GM18870 (cell line): ENCODE measurements around the gene TRPM1.

ENCODE experiments used
- ATAC-seq: cut with Tn5 transposase; IDR thresholded peaks from one replicate; pipeline ENCODE4 v1.9.1; 2021; ENCODE audit warnings: moderate library complexity; ENCODE audit not compliant: unreplicated experiment

Gene TRPM1

GRCh38 chr15:30984118-30984517 is 117.4 kb downstream of the TRPM1 start:
- ATAC-seq = no peak

GRCh38 chr15:30979457-30979856 is 122.1 kb downstream of the TRPM1 start:
- no peak for ATAC-seq

- ATAC-seq = no peak
Observed at GRCh38 chr15:30978328-30978727, 123.2 kb downstream of the TRPM1 start.

GRCh38 chr15:30974112-30974511 is 127.4 kb downstream of the TRPM1 start:
- no peak for ATAC-seq

GRCh38 chr15:30973379-30973778 is 128.1 kb downstream of the TRPM1 start:
- ATAC-seq = no peak

GRCh38 chr15:30969724-30970123 is 131.8 kb downstream of the TRPM1 start:
- no peak for ATAC-seq

- ATAC-seq = no peak
Observed at GRCh38 chr15:30963681-30964080, 137.8 kb downstream of the TRPM1 start.

GRCh38 chr15:30962659-30963058 is 138.9 kb downstream of the TRPM1 start:
- no peak for ATAC-seq

GRCh38 chr15:30962079-30962478 is 139.4 kb downstream of the TRPM1 start:
- no peak for ATAC-seq

GRCh38 chr15:30958219-30958618 is 143.3 kb downstream of the TRPM1 start:
- no peak for ATAC-seq

- ATAC-seq = no peak
Observed at GRCh38 chr15:30956216-30957124, 145.1 kb downstream of the TRPM1 start.

GRCh38 chr15:30954674-30955073 is 146.9 kb downstream of the TRPM1 start:
- ATAC-seq = no peak

GRCh38 chr15:30953731-30954378 is 147.7 kb downstream of the TRPM1 start:
- no peak for ATAC-seq

- ATAC-seq = no peak
Observed at GRCh38 chr15:30953183-30953582, 148.3 kb downstream of the TRPM1 start.
